Naive thymus-derived CD8-positive, alpha-beta T cell (primary cell): ENCODE data around the gene MGA. TPM values are rescaled to one million over a fixed set of nuclear protein-coding genes. Genes with fewer than 3 reads are reported as not detected.

Experiments
- ATAC-seq, 2 donors: fragments of 150-1000 bp; cut with Tn5 transposase in 1 of 2; sonication (Bioruptor Pico), chemical (Tn5 transposase) in 1 of 2; 1 replicate in 1 of 2; 2 replicates in 1 of 2; pipeline ENCODE4 v1.10.0; 2021; ENCODE audit warnings: mild to moderate bottlenecking in 2 of 2, moderate library complexity in 2 of 2
- POLR2A ChIA-PET: fragments of 350-600 bp; sonication (Branson Sonifier 250); formaldehyde crosslinking; loops from one replicate; lab custom pipeline; 2021; ENCODE audit warnings: antibody characterized with exemption; lab: Charles Lee
- DNase-seq, 10 donors: peaks; one replicate each; pipeline versions ENCODE4 v3.0.0 to v3.0.0-alpha.2; 2020 to 2022
- H3K27ac Mint-ChIP-seq, 10 donors: one replicate each; pipeline ENCODE4 v1.8.0; 2020 to 2022; ENCODE audit warnings: mild to moderate bottlenecking in 10 of 10, mixed read lengths in 10 of 10, moderate library complexity in 4 of 10, inconsistent platforms in 1 of 10
- H3K27me3 Mint-ChIP-seq, 5 donors: one replicate each; pipeline ENCODE4 v1.8.0; 2021 to 2022; ENCODE audit warnings: mixed read lengths in 5 of 5
- H3K36me3 Mint-ChIP-seq, 3 donors: one replicate each; pipeline ENCODE4 v1.8.0; 2020 to 2022; ENCODE audit warnings: mixed read lengths in 3 of 3, mild to moderate bottlenecking in 2 of 3, inconsistent platforms in 1 of 3
- H3K4me1 Mint-ChIP-seq, 4 donors: one replicate each; pipeline ENCODE4 v1.8.0; 2021 to 2022; ENCODE audit warnings: mixed read lengths in 4 of 4
- H3K4me3 Mint-ChIP-seq, 10 donors: one replicate each; pipeline ENCODE4 v1.8.0; 2020 to 2022; ENCODE audit warnings: mild to moderate bottlenecking in 10 of 10, mixed read lengths in 10 of 10, moderate library complexity in 6 of 10, inconsistent platforms in 1 of 10
- H3K9me3 Mint-ChIP-seq, 9 donors: one replicate each; pipeline ENCODE4 v1.8.0; 2020 to 2022; ENCODE audit warnings: mixed read lengths in 9 of 9, mild to moderate bottlenecking in 3 of 9, inconsistent platforms in 1 of 9, moderate library complexity in 1 of 9
- polyA plus RNA-seq, 3 donors: library from polyadenylated mRNA; unstranded; fragments of 300-500 nt; fragmentation: Illumina TruSeq; gene quantifications; one replicate each; pipeline ENCODE4 v1.2.3, GENCODE V29; 2021
- total RNA-seq, 8 experiments: library from RNA in 2 of 8; stranded (reverse) in 2 of 8; gene quantifications; one replicate each; pipeline ENCODE4 v1.2.3 and lab custom pipeline; 2021 to 2026

MGA gene
- total and polyA plus RNA-seq, 5 experiments from 2014 or later = 12.2 to 67.6 (median 20.6) TPM

- Mint-ChIP-seq H3K27ac (peak overlapping the region in 2 of 10 donors; percentile 21 to 71), H3K4me1 (peaks cover 8 to 17% (median 15%) of the 10 kb centered on the region in 4 donors), H3K9me3 (no peaks in the 10 kb centered on the region), H3K27me3 (no peaks in the 10 kb centered on the region), H3K4me3 (no peak overlapping the region), H3K36me3 (no peaks in the 10 kb centered on the region)
- POLR2A ChIA-PET = interaction anchor here (0.6 to 0.9 kb wide), 2 partner anchors 9 to 26 kb away, joined by 4 to 5 read pairs; partner anchors contain the start of gene MGA
- no peak for ATAC-seq
- no peak for DNase-seq
Measured at GRCh38 chr15:41634072-41634626, 26.1 kb upstream of the MGA start.

GRCh38 chr15:41637086-41637485, 23.1 kb upstream of the MGA start:
- DNase-seq = no peak
- no peak overlapping the region for H3K4me3 Mint-ChIP-seq
- peaks cover 0 to 6% (median 0%) of the 10 kb centered on the region in 3 donors for H3K36me3 Mint-ChIP-seq
- no peaks in the 10 kb centered on the region for H3K27me3 Mint-ChIP-seq
- no peak for ATAC-seq
- peak overlapping the region in 1 of 10 donors; percentile 41 for H3K27ac Mint-ChIP-seq
- POLR2A ChIA-PET = no interaction called here
- H3K9me3 Mint-ChIP-seq = no peaks in the 10 kb centered on the region
- peaks cover 8 to 16% (median 11%) of the 10 kb centered on the region in 4 donors for H3K4me1 Mint-ChIP-seq

GRCh38 chr15:41640985-41641384, 19.2 kb upstream of the MGA start:
- H3K9me3 Mint-ChIP-seq = no peaks in the 10 kb centered on the region
- no peak overlapping the region for H3K27ac Mint-ChIP-seq
- no peak overlapping the region for H3K4me3 Mint-ChIP-seq
- no peaks in the 10 kb centered on the region for H3K27me3 Mint-ChIP-seq
- H3K4me1 Mint-ChIP-seq = peaks cover 0 to 8% (median 1%) of the 10 kb centered on the region in 4 donors
- no peak for DNase-seq
- POLR2A ChIA-PET = no interaction called here
- peaks cover 0 to 6% (median 0%) of the 10 kb centered on the region in 3 donors for H3K36me3 Mint-ChIP-seq
- no peak for ATAC-seq

GRCh38 chr15:41647262-41647661, 12.9 kb upstream of the MGA start:
- DNase-seq (no peak), ATAC-seq (no peak)
- peaks cover 0 to 18% (median 5%) of the 10 kb centered on the region in 9 donors for H3K9me3 Mint-ChIP-seq
- H3K27me3 Mint-ChIP-seq = peaks cover 0 to 2% (median 0%) of the 10 kb centered on the region in 5 donors
- no peak overlapping the region for H3K27ac Mint-ChIP-seq
- POLR2A ChIA-PET = no interaction called here
- peaks cover 0 to 1% (median 0%) of the 10 kb centered on the region in 4 donors for H3K4me1 Mint-ChIP-seq
- H3K36me3 Mint-ChIP-seq = peaks cover 4 to 18% (median 7%) of the 10 kb centered on the region in 3 donors
- H3K4me3 Mint-ChIP-seq = no peak overlapping the region

- Mint-ChIP-seq H3K27ac (no peak overlapping the region), H3K27me3 (peaks cover 0 to 2% (median 0%) of the 10 kb centered on the region in 5 donors), H3K4me1 (peaks cover 0 to 1% (median 0%) of the 10 kb centered on the region in 4 donors), H3K9me3 (peaks cover 0 to 18% (median 5%) of the 10 kb centered on the region in 9 donors), H3K4me3 (no peak overlapping the region), H3K36me3 (peaks cover 4 to 18% (median 7%) of the 10 kb centered on the region in 3 donors)
- no peak for ATAC-seq
- no peak for DNase-seq
- POLR2A ChIA-PET = no interaction called here
Measured at GRCh38 chr15:41648097-41648496, 12.1 kb upstream of the MGA start.

DNA sequence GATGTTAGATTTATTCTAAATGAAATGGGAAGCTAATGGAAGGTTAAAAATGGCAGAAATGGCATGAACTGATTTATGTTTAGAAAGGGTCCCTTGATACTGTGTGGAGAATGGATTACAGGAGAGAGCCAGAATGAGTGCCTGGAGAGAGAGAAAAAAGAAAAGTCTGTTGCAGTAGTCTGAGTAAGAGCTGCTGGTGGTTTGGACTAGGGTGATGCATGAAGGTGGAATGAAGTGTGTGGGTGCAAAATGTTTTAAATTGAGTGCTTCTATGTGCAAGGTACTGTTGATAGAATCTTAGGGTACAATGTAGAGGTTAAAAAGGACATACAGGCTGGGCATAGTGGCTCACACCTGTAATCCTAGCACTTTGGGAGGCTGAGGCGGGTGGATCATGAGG, 11.4 kb upstream of the MGA start:
- Mint-ChIP-seq H3K36me3 (peaks cover 4 to 18% (median 7%) of the 10 kb centered on the region in 3 donors), H3K4me3 (no peak overlapping the region), H3K27me3 (peaks cover 0 to 2% (median 0%) of the 10 kb centered on the region in 5 donors), H3K27ac (no peak overlapping the region), H3K9me3 (peaks cover 0 to 18% (median 5%) of the 10 kb centered on the region in 9 donors), H3K4me1 (peaks cover 1 to 3% (median 2%) of the 10 kb centered on the region in 4 donors)
- no peak for DNase-seq
- POLR2A ChIA-PET = no interaction called here
- no peak for ATAC-seq

GRCh38 chr15:41650806-41651205, 9.4 kb upstream of the MGA start:
- H3K36me3 Mint-ChIP-seq = peaks cover 4 to 18% (median 7%) of the 10 kb centered on the region in 3 donors
- DNase-seq (no peak), ATAC-seq (no peak)

GRCh38 chr15:41651373-41651772, 8.8 kb upstream of the MGA start:
- no peak overlapping the region for H3K27ac Mint-ChIP-seq
- DNase-seq (no peak), ATAC-seq (no peak)
- H3K27me3 Mint-ChIP-seq = peaks cover 0 to 2% (median 0%) of the 10 kb centered on the region in 5 donors
- peaks cover 0 to 18% (median 5%) of the 10 kb centered on the region in 9 donors for H3K9me3 Mint-ChIP-seq
- H3K4me1 Mint-ChIP-seq = peaks cover 4 to 6% (median 4%) of the 10 kb centered on the region in 4 donors
- POLR2A ChIA-PET = no interaction called here
- peaks cover 4 to 18% (median 7%) of the 10 kb centered on the region in 3 donors for H3K36me3 Mint-ChIP-seq
- H3K4me3 Mint-ChIP-seq = no peak overlapping the region

More at GRCh38 chr15:41650806-41651205, 9.4 kb upstream of the MGA start:
- Mint-ChIP-seq H3K27ac (no peak overlapping the region), H3K4me3 (no peak overlapping the region), H3K27me3 (peaks cover 0 to 2% (median 0%) of the 10 kb centered on the region in 5 donors), H3K4me1 (peaks cover 4 to 6% (median 4%) of the 10 kb centered on the region in 4 donors), H3K9me3 (peaks cover 0 to 18% (median 5%) of the 10 kb centered on the region in 9 donors)
- POLR2A ChIA-PET = no interaction called here

- ATAC-seq (no peak), DNase-seq (no peak)
- H3K27ac Mint-ChIP-seq = peak overlapping the region in 1 of 10 donors; percentile 65
- peaks cover 0 to 2% (median 0%) of the 10 kb centered on the region in 5 donors for H3K27me3 Mint-ChIP-seq
- peaks cover 0 to 18% (median 5%) of the 10 kb centered on the region in 9 donors for H3K9me3 Mint-ChIP-seq
- peaks cover 4 to 18% (median 7%) of the 10 kb centered on the region in 3 donors for H3K36me3 Mint-ChIP-seq
- POLR2A ChIA-PET = no interaction called here
- peaks cover 4 to 6% (median 5%) of the 10 kb centered on the region in 4 donors for H3K4me1 Mint-ChIP-seq
- H3K4me3 Mint-ChIP-seq = no peak overlapping the region
Measured at GRCh38 chr15:41653760-41654159, 6.4 kb upstream of the MGA start.

DNA sequence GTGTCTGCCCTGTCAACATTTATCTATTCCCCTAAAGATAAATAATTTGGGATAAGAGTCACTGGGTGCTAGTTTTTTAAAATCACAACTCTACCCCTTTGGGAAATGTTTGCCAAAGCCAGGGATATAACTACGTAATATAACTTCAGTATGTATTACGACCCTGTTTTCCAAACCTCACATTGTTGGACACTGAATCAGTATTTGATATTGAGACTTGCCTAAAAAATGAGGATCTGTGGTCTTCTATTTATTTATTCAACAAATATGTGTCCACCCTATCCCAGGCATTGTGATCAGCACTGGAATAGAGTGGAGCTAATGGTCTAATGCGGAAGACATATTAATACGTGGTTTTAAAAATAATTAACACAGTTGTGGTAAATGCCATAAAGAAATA, 4.5 kb upstream of the MGA start:
- Mint-ChIP-seq H3K27me3 (no peaks in the 10 kb centered on the region), H3K36me3 (peaks cover 0 to 4% (median 1%) of the 10 kb centered on the region in 3 donors), H3K4me1 (peaks cover 5 to 17% (median 17%) of the 10 kb centered on the region in 4 donors), H3K27ac (no peak overlapping the region), H3K9me3 (peaks cover 0 to 7% (median 4%) of the 10 kb centered on the region in 9 donors), H3K4me3 (no peak overlapping the region)
- POLR2A ChIA-PET = no interaction called here
- DNase-seq (no peak), ATAC-seq (no peak)

DNA sequence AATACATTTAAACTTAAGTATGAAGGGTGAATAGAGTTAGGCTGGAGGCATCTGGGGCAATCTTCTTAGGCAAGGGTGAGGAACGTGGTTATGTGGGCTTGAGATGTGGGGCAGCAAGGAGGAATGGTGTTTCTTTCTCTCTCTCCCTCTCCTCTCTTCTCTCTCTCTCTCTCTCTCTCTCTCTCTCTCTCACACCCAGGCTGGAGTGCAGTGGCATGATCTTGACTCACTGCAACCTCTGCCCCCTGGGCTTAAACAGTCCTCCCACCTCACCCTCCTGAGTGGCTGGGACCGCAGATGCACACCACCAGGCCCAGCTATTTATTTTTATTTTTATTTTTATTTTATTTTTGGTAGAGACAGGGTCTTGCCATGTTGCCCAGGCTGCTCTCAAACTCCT, 4.0 kb upstream of the MGA start:
- Mint-ChIP-seq H3K27ac (peak overlapping the region in 1 of 10 donors; percentile 41), H3K4me3 (no peak overlapping the region), H3K27me3 (no peaks in the 10 kb centered on the region), H3K36me3 (no peaks in the 10 kb centered on the region), H3K9me3 (peaks cover 0 to 2% (median 0%) of the 10 kb centered on the region in 9 donors), H3K4me1 (peaks cover 10 to 22% (median 21%) of the 10 kb centered on the region in 4 donors)
- ATAC-seq = no peak
- DNase-seq = no peak
- POLR2A ChIA-PET = no interaction called here

DNA sequence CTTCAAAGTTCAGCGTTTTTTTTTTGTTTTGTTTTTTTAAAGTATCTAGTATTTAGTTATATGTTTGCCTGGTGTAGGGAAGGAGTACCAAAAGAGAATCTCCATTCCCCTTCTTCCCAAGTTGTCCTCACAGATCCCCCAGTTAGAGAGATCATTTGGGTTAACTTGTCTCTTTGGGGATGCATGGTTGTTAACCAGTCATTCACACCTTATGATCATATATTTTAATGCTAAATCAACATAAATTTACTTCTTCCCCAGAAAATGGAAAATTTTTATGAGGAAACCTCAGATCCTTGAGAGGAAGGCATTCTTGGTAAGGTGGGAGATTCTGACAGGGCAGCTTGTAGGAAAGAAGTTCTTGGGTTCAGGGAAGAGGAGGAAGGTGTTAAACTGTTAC, 1.5 kb upstream of the MGA start:
- no peak for DNase-seq
- POLR2A ChIA-PET = interaction anchor here (0.6 to 1.1 kb wide), 2 partner anchors 36 to 87 kb away, joined by 4 to 6 read pairs; no protein-coding TSS in a partner anchor
- Mint-ChIP-seq H3K4me1 (peaks cover 21 to 45% (median 42%) of the 10 kb centered on the region in 4 donors), H3K9me3 (peaks cover 0 to 2% (median 0%) of the 10 kb centered on the region in 9 donors), H3K27ac (peak overlapping the region in 8 of 10 donors; percentile 0 to 94 (median 16)), H3K27me3 (no peaks in the 10 kb centered on the region), H3K4me3 (peak overlapping the region in 5 of 10 donors; percentile 3 to 83 (median 43)), H3K36me3 (no peaks in the 10 kb centered on the region)
- ATAC-seq = no peak

- no peaks in the 10 kb centered on the region for H3K36me3 Mint-ChIP-seq
- peaks cover 0 to 2% (median 0%) of the 10 kb centered on the region in 9 donors for H3K9me3 Mint-ChIP-seq
- POLR2A ChIA-PET = interaction anchor here (0.6 to 1.8 kb wide), 3 partner anchors 10 to 115 kb away, joined by 3 to 9 read pairs (median 6); partner anchors contain the start of gene MAPKBP1
- H3K4me3 Mint-ChIP-seq = peak overlapping the region in 8 of 10 donors; percentile 3 to 99 (median 88)
- no peaks in the 10 kb centered on the region for H3K27me3 Mint-ChIP-seq
- DNase-seq = peak in 1 of 10 donors; percentile 3
- ATAC-seq = no peak
- H3K4me1 Mint-ChIP-seq = peaks cover 18 to 47% (median 42%) of the 10 kb centered on the region in 4 donors
- H3K27ac Mint-ChIP-seq = peak overlapping the region in 8 of 10 donors; percentile 2 to 97 (median 93)
Measured at GRCh38 chr15:41659190-41659589, 1.0 kb upstream of the MGA start.
